A549 treated with AZD2906 at 1 μM for 4 hours (cell line): ENCODE measurements around the gene FAM131A. TPM values are rescaled to one million over a fixed set of nuclear protein-coding genes. Genes with fewer than 3 reads are reported as not detected.

Experiments used
- total RNA-seq: library from RNA; stranded (reverse); fragments of 200-300 nt; extraction: Qiagen RNA extraction; gene quantifications from 5 replicates; pipeline ENCODE4 v1.2.3, GENCODE V29; 2022

FAM131A gene
- 9.6 to 12.5 TPM (median 11.3 TPM) in 5 replicates for total RNA-seq

GRCh38 chr3:184337399-184337714 lies at the start of gene FAM131A:
FAM131A (plus strand) TSS chr3:184337600; CDS start chr3:184337631, 31 bp downstream.

GRCh38 chr3:184298759-184299487 lies 38.5 kb upstream of the FAM131A start, which contains the start of gene PSMD2:
PSMD2 (plus strand) TSS chr3:184299241; CDS start chr3:184299267, 26 bp downstream.

GRCh38 chr3:184314363-184314699 lies 23.1 kb upstream of the FAM131A start, which contains the start of gene EIF4G1:
EIF4G1 (plus strand) TSS chr3:184314606; CDS start chr3:184315797, 1,191 bp downstream.

GRCh38 chr3:184361532-184361931 lies 24.1 kb downstream of the FAM131A start, which contains the start of the genes CLCN2 and POLR2H:
CLCN2 (minus strand) TSS chr3:184361605; CDS start chr3:184361479, 126 bp downstream.
POLR2H (plus strand) TSS chr3:184361710; CDS start chr3:184363493, 1,783 bp downstream.

GRCh38 chr3:184377882-184378445 lies 40.6 kb downstream of the FAM131A start, which contains the start of gene THPO:
THPO (minus strand) TSS chr3:184378207; CDS start chr3:184376259, 1,948 bp downstream.

GRCh38 chr3:184379358-184380184 lies 42.2 kb downstream of the FAM131A start, which contains the start of gene CHRD:
CHRD (plus strand) TSS chr3:184380054; CDS start chr3:184380319, 265 bp downstream.

Other genes starting within 250 kb of the FAM131A start
- not detected in 5 replicates for gene HTR3E, start 240.5 kb upstream of the FAM131A start, total RNA-seq
- 26.0 to 28.5 TPM (median 26.6 TPM) in 5 replicates for gene EIF2B5, start 202.2 kb upstream of the FAM131A start, total RNA-seq
- 18.1 to 27.6 TPM (median 23.0 TPM) in 5 replicates for gene DVL3, start 182.2 kb upstream of the FAM131A start, total RNA-seq
- gene AP2M1, start 162.7 kb upstream of the FAM131A start, total RNA-seq = 297 to 312 TPM (median 301 TPM) in 5 replicates
- 33.1 to 36.6 TPM (median 33.7 TPM) in 5 replicates for gene ABCF3, start 151.4 kb upstream of the FAM131A start, total RNA-seq
- 0.29 to 0.55 TPM (median 0.36 TPM) in 5 replicates for gene VWA5B2, start 108.0 kb upstream of the FAM131A start, total RNA-seq
- 56.4 to 80.3 TPM (median 74.4 TPM) in 5 replicates for gene ALG3, start 88.6 kb upstream of the FAM131A start, total RNA-seq
- gene EEF1AKMT4, start 87.9 kb upstream of the FAM131A start, total RNA-seq = 8.3 to 12.9 TPM (median 11.7 TPM) in 5 replicates
- 0.69 to 1.8 TPM (median 1.4 TPM) in 5 replicates for gene CAMK2N2, start 76.0 kb upstream of the FAM131A start, total RNA-seq
- gene ECE2, start 61.6 kb upstream of the FAM131A start, total RNA-seq = not detected in 5 replicates
- gene PSMD2, start 38.4 kb upstream of the FAM131A start, total RNA-seq = 266 to 403 TPM (median 288 TPM) in 5 replicates
- 243 to 270 TPM (median 254 TPM) in 5 replicates for gene EIF4G1, start 23.0 kb upstream of the FAM131A start, total RNA-seq
- gene CLCN2, start 24.0 kb downstream of the FAM131A start, total RNA-seq = 3.8 to 5.6 TPM (median 5.0 TPM) in 5 replicates
- gene POLR2H, start 24.1 kb downstream of the FAM131A start, total RNA-seq = 67.4 to 73.9 TPM (median 72.6 TPM) in 5 replicates
- 0.05 to 0.16 TPM in 2 of 5 replicates, not detected in the others for gene THPO, start 40.6 kb downstream of the FAM131A start, total RNA-seq
- 0.11 to 0.36 TPM (median 0.23 TPM) in 5 replicates for gene CHRD, start 42.5 kb downstream of the FAM131A start, total RNA-seq
- gene EPHB3, start 224.2 kb downstream of the FAM131A start, total RNA-seq = 0.20 to 0.61 TPM (median 0.28 TPM) in 5 replicates